Stimulated activated CD8-positive, alpha-beta memory T cell treated with anti-CD3 and anti-CD28 coated beads, Interleukin-7, amount 100 ng/mL, for 24 hours (primary cell): ENCODE measurements around the gene SLC9A3.
A peak's percentile ranks its signal among the peaks of the same experiment; 100 is the strongest.

Experiments used
- DNase-seq: peaks from one replicate; pipeline ENCODE4 v3.0.0-alpha.2; 2020; ENCODE audit warnings: low read depth

SLC9A3 gene

GRCh38 chr5:458547-459353 is 65.5 kb downstream of the SLC9A3 start:
- DNase-seq, result peak; percentile 46

- no peak for DNase-seq
Observed at GRCh38 chr5:457195-457961, 66.9 kb downstream of the SLC9A3 start.

- no peak for DNase-seq
Observed at GRCh38 chr5:456351-457194, 67.7 kb downstream of the SLC9A3 start.

GRCh38 chr5:455806-456205 is 68.4 kb downstream of the SLC9A3 start:
- no peak for DNase-seq

GRCh38 chr5:454936-455335 is 69.3 kb downstream of the SLC9A3 start:
- DNase-seq, result no peak

GRCh38 chr5:453725-454481 is 70.3 kb downstream of the SLC9A3 start:
- DNase-seq, result no peak

GRCh38 chr5:452978-453710 is 71.1 kb downstream of the SLC9A3 start:
- no peak for DNase-seq

GRCh38 chr5:451587-452458 is 72.4 kb downstream of the SLC9A3 start:
- DNase-seq, result no peak

GRCh38 chr5:449151-449550 is 75.1 kb downstream of the SLC9A3 start:
- no peak for DNase-seq

- no peak for DNase-seq
Observed at GRCh38 chr5:448766-449090, 75.5 kb downstream of the SLC9A3 start.

- no peak for DNase-seq
Observed at GRCh38 chr5:448061-448765, 76.0 kb downstream of the SLC9A3 start.

- no peak for DNase-seq
Observed at GRCh38 chr5:447501-447900, 76.7 kb downstream of the SLC9A3 start.

GRCh38 chr5:446883-447263 is 77.4 kb downstream of the SLC9A3 start:
- no peak for DNase-seq

GRCh38 chr5:446066-446882 is 78.0 kb downstream of the SLC9A3 start:
- no peak for DNase-seq

GRCh38 chr5:445591-445990 is 78.7 kb downstream of the SLC9A3 start:
- DNase-seq, result no peak

GRCh38 chr5:444226-444625 is 80.0 kb downstream of the SLC9A3 start:
- no peak for DNase-seq

- no peak for DNase-seq
Observed at GRCh38 chr5:443239-444151, 80.8 kb downstream of the SLC9A3 start.
